Thymus (tissue), 2 donors: Measurements from ENCODE around the gene SLC35A5. TPM values are rescaled to one million over a fixed set of nuclear protein-coding genes. Genes with fewer than 3 reads are reported as not detected.

Source experiments
- polyA plus RNA-seq: library from polyadenylated mRNA; stranded (reverse); fragments of 200-250 nt; gene quantifications from one replicate; pipeline ENCODE4 v1.2.3, GENCODE V29; 2013
- total RNA-seq: library from RNA; stranded (reverse); fragments of 120-200 nt; gene quantifications from one replicate; pipeline ENCODE4 v1.2.4, GENCODE V29; 2013
- donor health status: healthy.

The SLC35A5 gene
- total and polyA plus RNA-seq, 2 donors = 21.7 to 25.9 TPM

Other genes with a start within 250 kb of the SLC35A5 start
- gene CD200, start 228.9 kb upstream of the SLC35A5 start, total RNA-seq = 20.0 TPM
- 23.5 TPM for gene CD200, start 228.9 kb upstream of the SLC35A5 start, polyA plus RNA-seq
- gene BTLA, start 62.6 kb upstream of the SLC35A5 start, total RNA-seq = 19.4 TPM
- gene BTLA, start 62.6 kb upstream of the SLC35A5 start, polyA plus RNA-seq = 13.2 TPM
- 73.1 TPM for gene ATG3, start 83 bp upstream of the SLC35A5 start, total RNA-seq
- gene ATG3, start 83 bp upstream of the SLC35A5 start, polyA plus RNA-seq = 56.4 TPM
- gene CCDC80, start 79.1 kb downstream of the SLC35A5 start, total RNA-seq = 13.6 TPM
- 10.6 TPM for gene CCDC80, start 79.1 kb downstream of the SLC35A5 start, polyA plus RNA-seq